ENCODE results near the gene CCDC150.

GRCh38 chr2:196767101-196767500, 127.6 kb downstream of the CCDC150 start:
- TF ChIP-seq CTCF (conservative IDR thresholded peaks at IDR 0.05; ENCODE audit: low read depth, low read length) (no peak), EZH2phosphoT487 (IDR thresholded peaks at IDR 0.05; ENCODE audit: borderline replicate concordance, low read length) (no peak), EZH2 (IDR thresholded peaks at IDR 0.05; ENCODE audit: low read length, unreplicated experiment) (no peak)
